Measurements from ENCODE around the gene TMEM150A.

Gene TMEM150A

GRCh38 chr2:85647823-85648526 lies 45.5 kb upstream of the TMEM150A start:
- no peak for TF ChIP-seq CTCF (IDR thresholded peaks at IDR 0.05; ENCODE audit: low read depth, low read length)
- no peak for DNase-seq (ENCODE audit: low read depth, low spot score)
- H3K4me3 ChIP-seq (ENCODE audit: low read depth, low read length): no peak overlapping the region
- in situ Hi-C loops (cut with HindIII; ENCODE audit: low sequenced_read_pairs): no loop called here

GRCh38 chr2:85646166-85646565 lies 43.7 kb upstream of the TMEM150A start:
- TF ChIP-seq CTCF (IDR thresholded peaks at IDR 0.05; ENCODE audit: low read depth, low read length): no peak
- DNase-seq (ENCODE audit: low read depth, low spot score): no peak
- in situ Hi-C loops (cut with HindIII; ENCODE audit: low sequenced_read_pairs): no loop called here
- no peak overlapping the region for H3K4me3 ChIP-seq (ENCODE audit: low read depth, low read length)

GRCh38 chr2:85644909-85645308 lies 42.4 kb upstream of the TMEM150A start:
- H3K4me3 ChIP-seq (ENCODE audit: low read depth, low read length): no peak overlapping the region
- no peak for DNase-seq (ENCODE audit: low read depth, low spot score)
- in situ Hi-C loops (cut with HindIII; ENCODE audit: low sequenced_read_pairs): no loop called here
- TF ChIP-seq CTCF (IDR thresholded peaks at IDR 0.05; ENCODE audit: low read depth, low read length): no peak

GRCh38 chr2:85642725-85643124 lies 40.2 kb upstream of the TMEM150A start:
- TF ChIP-seq CTCF (IDR thresholded peaks at IDR 0.05; ENCODE audit: low read depth, low read length): no peak
- H3K4me3 ChIP-seq (ENCODE audit: low read depth, low read length): no peak overlapping the region
- in situ Hi-C loops (cut with HindIII; ENCODE audit: low sequenced_read_pairs): no loop called here
- DNase-seq (ENCODE audit: low read depth, low spot score): no peak

GRCh38 chr2:85635636-85636035 lies 33.1 kb upstream of the TMEM150A start:
- in situ Hi-C loops (cut with HindIII; ENCODE audit: low sequenced_read_pairs): no loop called here
- no peak for TF ChIP-seq CTCF (IDR thresholded peaks at IDR 0.05; ENCODE audit: low read depth, low read length)
- H3K4me3 ChIP-seq (ENCODE audit: low read depth, low read length): no peak overlapping the region
- no peak for DNase-seq (ENCODE audit: low read depth, low spot score)

GRCh38 chr2:85635011-85635410 lies 32.5 kb upstream of the TMEM150A start:
- no peak overlapping the region for H3K4me3 ChIP-seq (ENCODE audit: low read depth, low read length)
- TF ChIP-seq CTCF (IDR thresholded peaks at IDR 0.05; ENCODE audit: low read depth, low read length): no peak
- in situ Hi-C loops (cut with HindIII; ENCODE audit: low sequenced_read_pairs): no loop called here
- no peak for DNase-seq (ENCODE audit: low read depth, low spot score)

Data from astrocyte of the spinal cord (primary cell).